Caco-2 (cell line): ENCODE measurements around the gene MAN1C1. TPM values are rescaled to one million over a fixed set of nuclear protein-coding genes. Genes with fewer than 3 reads are reported as not detected.

Experiments
- BruUV-seq: library from RNA; stranded (reverse); fragments of 400-500 nt; replicated peaks from 2 replicates; lab custom pipeline; 2021; lab: Mats Ljungman, UMichigan
- CTCF ChIA-PET: fragments of 300-600 bp; sonication (Branson Sonifier 250); formaldehyde crosslinking; loops from one replicate; lab custom pipeline; 2022; ENCODE audit warnings: antibody characterized with exemption; lab: Charles Lee
- POLR2A ChIA-PET: fragments of 300-600 bp; sonication (Branson Sonifier 250); formaldehyde crosslinking; loops from one replicate; lab custom pipeline; 2022; ENCODE audit warnings: antibody characterized with exemption; lab: Charles Lee
- DNase-seq, 2 experiments: peaks; one replicate each; pipeline versions ENCODE4 v3.0.0 to v3.0.0-alpha.2; 2020 to 2022
- H3K27me3 ChIP-seq: replicated peaks from 2 replicates; pipeline ENCODE4 v1.6.0; 2011; ENCODE audit warnings: low read length; ENCODE audit not compliant: control insufficient read depth, insufficient read depth
- H3K36me3 ChIP-seq: 2 replicates; pipeline ENCODE4 v1.5.1; 2011; ENCODE audit warnings: low read length; ENCODE audit not compliant: control insufficient read depth, insufficient read depth
- H3K4me1 ChIP-seq: fragments of 250-450 bp; sonication (Bioruptor Pico); 2 replicates; pipeline ENCODE4 v1.5.1; 2020; ENCODE audit warnings: mild to moderate bottlenecking
- H3K4me3 ChIP-seq: 2 replicates; pipeline ENCODE4 v1.5.1; 2011; ENCODE audit warnings: low read depth, mild to moderate bottlenecking, control low read depth, low read length
- H3K9me3 ChIP-seq: fragments of 250-450 bp; sonication (Bioruptor Pico); 2 replicates; pipeline ENCODE4 v1.5.1; 2020; ENCODE audit warnings: mild to moderate bottlenecking, moderate library complexity
- H3K27ac Mint-ChIP-seq: one replicate; pipeline ENCODE4 v1.8.0; 2022; ENCODE audit warnings: mixed read lengths; ENCODE audit not compliant: unreplicated experiment
- H3K27me3 Mint-ChIP-seq: one replicate; pipeline ENCODE4 v1.8.0; 2022; ENCODE audit warnings: mixed read lengths; ENCODE audit not compliant: insufficient read depth, unreplicated experiment
- H3K36me3 Mint-ChIP-seq: one replicate; pipeline ENCODE4 v1.8.0; 2022; ENCODE audit warnings: mild to moderate bottlenecking, mixed read lengths; ENCODE audit not compliant: insufficient read depth, unreplicated experiment
- H3K4me1 Mint-ChIP-seq: one replicate; pipeline ENCODE4 v1.8.0; 2022; ENCODE audit warnings: low read depth, mixed read lengths; ENCODE audit not compliant: unreplicated experiment
- H3K4me3 Mint-ChIP-seq: one replicate; pipeline ENCODE4 v1.8.0; 2022; ENCODE audit warnings: mild to moderate bottlenecking, moderate library complexity, mixed read lengths; ENCODE audit not compliant: unreplicated experiment
- H3K9me3 Mint-ChIP-seq: one replicate; pipeline ENCODE4 v1.8.0; 2022; ENCODE audit warnings: mixed read lengths; ENCODE audit not compliant: unreplicated experiment
- CTCF ChIP-seq, 2 experiments: fragments of 200-600 bp in 1 of 2; IDR thresholded peaks; 1 replicate in 1 of 2; 2 replicates in 1 of 2; pipeline versions ENCODE4 v1.5.1 to v1.8.0; 2011 to 2022; ENCODE audit warnings: antibody characterized with exemption in 1 of 2, control low read depth in 1 of 2, inconsistent platforms in 1 of 2, low read depth in 1 of 2, low read length in 1 of 2, mild to moderate bottlenecking in 1 of 2, moderate library complexity in 1 of 2; ENCODE audit not compliant: insufficient read depth in 1 of 2, severe bottlenecking in 1 of 2, unreplicated experiment in 1 of 2
- intact Hi-C: fragments of 100-400 bp; cut with micrococcal nuclease; formaldehyde crosslinking; loops from one replicate; pipeline ENCODE4 v1.10.0; 2022; ENCODE audit not compliant: unreplicated experiment
- total RNA-seq: library from RNA; stranded (reverse); gene quantifications from 2 replicates; pipeline ENCODE4 v1.2.3, GENCODE V29; 2022

Gene MAN1C1
- total RNA-seq, 1 experiment from 2014 or later: 2.7 TPM

- no peaks in the 10 kb centered on the region for H3K36me3 Mint-ChIP-seq
- H3K27ac Mint-ChIP-seq: no peak overlapping the region
- H3K4me1 ChIP-seq: no peaks in the 10 kb centered on the region
- no peaks in the 10 kb centered on the region for H3K9me3 Mint-ChIP-seq
- intact Hi-C loops: no loop called here
- H3K4me3 ChIP-seq: no peak overlapping the region
- no peaks in the 10 kb centered on the region for H3K4me1 Mint-ChIP-seq
- no peaks in the 10 kb centered on the region for H3K36me3 ChIP-seq
- H3K27me3 Mint-ChIP-seq: no peaks in the 10 kb centered on the region
- H3K4me3 Mint-ChIP-seq: no peak overlapping the region
- H3K27me3 ChIP-seq: no peaks in the 10 kb centered on the region
- no peaks in the 10 kb centered on the region for H3K9me3 ChIP-seq
- no peak for TF ChIP-seq CTCF (IDR thresholded peaks at IDR 0.05; ENCODE audit: insufficient read depth in 1 of 2, low read depth in 1 of 2, low read length in 1 of 2, severe bottlenecking in 1 of 2, unreplicated experiment in 1 of 2)
- no peak for DNase-seq
- ChIA-PET POLR2A (no interaction called here), CTCF (no interaction called here)
- no TSS peak for BruUV-seq
These were observed 102.1 kb downstream of the MAN1C1 start for GRCh38 chr1:25718732-25719131.

- Histone ChIP-seq H3K27me3 (no peaks in the 10 kb centered on the region), H3K4me1 (peaks cover 2% of the 10 kb centered on the region), H3K9me3 (no peaks in the 10 kb centered on the region), H3K4me3 (no peak overlapping the region), H3K36me3 (no peaks in the 10 kb centered on the region)
- Mint-ChIP-seq H3K27ac (no peak overlapping the region), H3K9me3 (no peaks in the 10 kb centered on the region), H3K27me3 (no peaks in the 10 kb centered on the region), H3K36me3 (no peaks in the 10 kb centered on the region), H3K4me3 (no peak overlapping the region), H3K4me1 (no peaks in the 10 kb centered on the region)
- no peak for TF ChIP-seq CTCF (IDR thresholded peaks at IDR 0.05; ENCODE audit: insufficient read depth in 1 of 2, low read depth in 1 of 2, low read length in 1 of 2, severe bottlenecking in 1 of 2, unreplicated experiment in 1 of 2)
- intact Hi-C loops: no loop called here
- no peak for DNase-seq
- CTCF ChIA-PET: no interaction called here
- no TSS peak for BruUV-seq
- POLR2A ChIA-PET: no interaction called here
These were observed 104.0 kb downstream of the MAN1C1 start for GRCh38 chr1:25720624-25721023.

- Mint-ChIP-seq H3K9me3 (no peaks in the 10 kb centered on the region), H3K4me1 (peaks cover 6% of the 10 kb centered on the region), H3K27me3 (no peaks in the 10 kb centered on the region), H3K27ac (no peak overlapping the region), H3K4me3 (no peak overlapping the region), H3K36me3 (no peaks in the 10 kb centered on the region)
- no peak for DNase-seq
- intact Hi-C loops: no loop called here
- CTCF ChIA-PET: no interaction called here
- no peak for TF ChIP-seq CTCF (IDR thresholded peaks at IDR 0.05; ENCODE audit: insufficient read depth in 1 of 2, low read depth in 1 of 2, low read length in 1 of 2, severe bottlenecking in 1 of 2, unreplicated experiment in 1 of 2)
- Histone ChIP-seq H3K4me1 (peaks cover 26% of the 10 kb centered on the region), H3K4me3 (no peak overlapping the region), H3K9me3 (no peaks in the 10 kb centered on the region), H3K27me3 (no peaks in the 10 kb centered on the region), H3K36me3 (no peaks in the 10 kb centered on the region)
- no TSS peak for BruUV-seq
- POLR2A ChIA-PET: no interaction called here
These were observed 106.8 kb downstream of the MAN1C1 start for GRCh38 chr1:25723250-25723880.
